H1 (cell line): Measurements from ENCODE around the gene PSMB3. TPM values are rescaled to one million over a fixed set of nuclear protein-coding genes. Genes with fewer than 3 reads are reported as not detected.

Experiments used
- TCF12 ChIP-seq: IDR thresholded peaks from 2 replicates; pipeline ENCODE4 v1.6.1; 2011; ENCODE audit warnings: low read depth, mild to moderate bottlenecking, low read length
- ZNF274 ChIP-seq: IDR thresholded peaks from 2 replicates; pipeline ENCODE4 v1.7.0; 2012; ENCODE audit warnings: low read length, borderline replicate concordance; ENCODE audit errors: extremely low read depth
- polyA plus RNA-seq, 7 experiments: library from polyadenylated mRNA; depleted of rRNA in 3 of 7; stranded (reverse) in 5 of 7; unstranded in 2 of 7; fragments of >200 nt in 5 of 7; fragments of 200-250 nt in 2 of 7; gene quantifications; 1 replicate in 5 of 7; 2 replicates in 1 of 7; 4 replicates in 1 of 7; pipeline versions ENCODE4 v1.2.1 to v1.2.3, GENCODE V29; 2011 to 2013; ENCODE audit warnings: missing spikeins in 2 of 7, mixed read lengths in 2 of 7
- total RNA-seq: library from RNA; stranded (reverse); fragmentation: NEBNext Ultra II Directional; extraction: Animal tissue kit (Norgen Biotek cat#: 25700); gene quantifications from 2 replicates; pipeline ENCODE4 v1.2.1, GENCODE V29; 2021
- TF ChIP-seq, protein P1 (sequence below): IDR thresholded peaks from 2 replicates; pipeline ENCODE4 v1.6.1; 2011; ENCODE audit warnings: low read depth, mild to moderate bottlenecking, low read length; ENCODE audit not compliant: insufficient read depth

PSMB3 gene
- total and polyA plus RNA-seq, 2 of the 8 experiments (the other 6 are each of a cell fraction or from before 2014, with no cell fraction given): 291 to 914 TPM

DNA sequence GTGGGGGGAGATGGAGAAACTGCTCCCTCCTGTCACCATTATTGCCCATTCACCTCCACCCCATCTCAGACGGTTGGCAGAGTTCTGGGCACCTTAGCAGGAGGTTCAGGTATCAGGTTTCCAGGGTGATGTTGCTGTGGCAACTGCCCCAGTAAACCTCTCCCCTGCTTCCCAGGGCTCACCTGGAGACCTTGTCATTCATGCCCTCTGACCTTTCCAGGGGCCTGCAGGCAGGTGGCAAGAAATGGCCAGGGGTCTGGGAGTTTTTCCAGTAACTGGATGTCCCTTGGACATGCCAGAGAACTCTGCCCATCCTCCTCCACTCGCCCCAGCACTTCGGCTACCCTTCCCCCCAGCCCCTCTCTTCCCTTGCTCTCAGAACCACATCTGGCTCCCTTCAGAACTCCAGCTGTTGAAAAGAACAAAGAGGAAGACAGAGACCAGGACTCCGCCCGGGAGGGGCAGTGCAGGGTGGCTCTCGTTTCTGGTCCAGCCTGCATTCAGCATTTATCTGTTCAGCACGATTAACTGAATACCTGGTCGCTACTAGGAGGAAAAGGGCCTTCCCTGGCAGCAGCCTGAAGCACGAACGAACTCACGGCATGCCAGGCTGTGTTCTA is 39.0 kb upstream of the PSMB3 start (continued):
- TF ChIP-seq ZNF274 (no peak), TCF12 (no peak)
- TF ChIP-seq, protein P1, sequence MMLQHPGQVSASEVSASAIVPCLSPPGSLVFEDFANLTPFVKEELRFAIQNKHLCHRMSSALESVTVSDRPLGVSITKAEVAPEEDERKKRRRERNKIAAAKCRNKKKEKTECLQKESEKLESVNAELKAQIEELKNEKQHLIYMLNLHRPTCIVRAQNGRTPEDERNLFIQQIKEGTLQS: no peak
